ENCODE data around the gene GSTO2.
"Not testable (repeated sequence)": the region's sequence is repeated elsewhere in the genome, so short reads cannot be mapped to it uniquely, and the experiment has no call there.

Gene GSTO2

DNA sequence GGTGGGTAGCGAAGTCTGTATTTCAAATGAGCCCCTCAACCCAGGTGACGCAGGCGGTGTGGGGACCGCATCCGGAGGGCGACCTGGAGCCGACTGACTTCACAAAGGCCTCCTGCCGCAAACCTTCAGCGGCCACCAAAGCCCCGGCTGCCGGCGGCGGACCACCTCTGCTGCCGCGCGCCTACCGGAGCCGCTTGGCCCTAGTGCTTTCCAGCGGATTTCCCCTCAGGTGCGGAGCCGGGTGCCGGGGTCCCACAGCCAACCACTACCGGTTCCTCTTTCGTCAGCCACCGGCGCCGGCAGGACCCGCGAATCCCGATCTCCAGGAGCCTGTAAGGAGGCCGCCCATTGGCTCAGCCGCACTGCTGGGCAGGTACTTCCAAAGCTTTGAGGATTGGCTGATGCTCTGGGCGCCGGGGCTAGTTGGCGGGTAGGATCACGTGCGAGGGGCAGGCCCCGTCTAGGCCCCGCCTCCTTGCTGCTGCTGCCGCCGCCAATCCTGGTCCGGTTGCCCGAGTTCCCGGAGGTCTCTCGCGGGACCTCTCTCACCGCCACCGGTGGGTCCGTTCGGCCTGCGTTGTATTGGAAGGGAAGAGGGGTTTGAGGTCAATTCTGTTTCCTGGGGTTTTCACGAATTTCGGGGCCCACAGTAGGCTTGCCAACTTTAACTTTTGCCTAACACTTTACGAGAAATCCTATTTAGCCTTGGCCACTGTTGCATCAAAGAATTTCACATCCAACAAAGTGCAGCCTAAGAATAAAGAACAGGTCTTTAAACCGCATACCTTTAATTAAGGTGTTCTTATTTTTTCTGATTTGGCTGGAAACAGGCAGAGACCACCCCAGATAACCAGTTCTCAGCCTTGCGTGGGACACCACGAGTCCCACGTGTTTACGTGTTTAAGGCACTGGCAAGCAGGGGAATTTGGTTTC is at the start of gene GSTO2:
Gene GSTO2 (plus strand): TSS at position 472 of the 933 bp plus-strand sequence. CDS start 5,732 bp downstream, outside the sequence.
- peak; percentile 91 to 93 for DNase-seq (ENCODE audit: low read depth in 2 of 2)

DNA sequence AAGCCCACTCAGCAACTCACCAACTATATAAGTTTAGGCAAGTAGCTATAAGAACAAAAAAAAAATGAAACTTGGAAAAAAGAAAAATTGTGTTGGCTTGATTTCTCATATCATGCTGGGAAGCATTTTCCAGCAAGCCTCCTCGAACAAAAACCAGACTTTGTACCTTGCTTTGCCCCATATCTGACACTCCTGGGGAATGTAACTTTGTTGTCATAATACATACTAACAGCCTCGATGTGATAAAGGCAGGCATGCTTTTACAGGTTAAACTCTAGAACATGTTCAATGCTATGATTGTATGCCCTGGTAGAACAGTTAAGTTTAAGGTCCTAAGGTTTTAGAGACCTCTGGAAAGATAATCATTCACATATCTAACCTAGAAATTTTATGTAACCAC is 48.5 kb upstream of the GSTO2 start:
- no peak for DNase-seq (ENCODE audit: low read depth in 2 of 2)

GRCh38 chr10:104223304-104223703 is 45.7 kb upstream of the GSTO2 start:
- DNase-seq (ENCODE audit: low read depth in 2 of 2), result no peak

DNA sequence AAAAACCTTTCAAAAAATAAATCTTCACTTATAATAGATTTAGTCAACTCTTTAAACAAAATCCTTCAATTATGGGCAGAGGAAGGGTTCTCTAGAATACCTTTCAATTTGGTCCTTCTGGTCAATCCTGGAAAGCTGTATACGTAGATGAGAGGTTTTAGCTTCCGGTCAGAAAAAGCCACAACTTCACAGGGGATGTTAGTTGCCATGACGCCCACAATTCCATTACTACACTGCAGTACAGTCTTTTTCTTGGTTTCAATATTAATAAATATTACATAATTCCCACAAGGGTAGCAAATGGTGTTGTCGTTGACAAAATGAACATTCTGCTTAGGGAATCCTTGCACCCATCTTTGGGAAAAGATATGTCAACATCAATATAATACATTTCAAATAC is 38.5 kb upstream of the GSTO2 start:
- DNase-seq (ENCODE audit: low read depth in 2 of 2), result no peak

GRCh38 chr10:104231784-104232612 is 37.0 kb upstream of the GSTO2 start, which contains the start of gene CFAP43:
Gene CFAP43 (minus strand): TSS chr10:104232364. CDS start chr10:104232246, 118 bp downstream.
- peak; percentile 99 for DNase-seq (ENCODE audit: low read depth in 2 of 2)

DNA sequence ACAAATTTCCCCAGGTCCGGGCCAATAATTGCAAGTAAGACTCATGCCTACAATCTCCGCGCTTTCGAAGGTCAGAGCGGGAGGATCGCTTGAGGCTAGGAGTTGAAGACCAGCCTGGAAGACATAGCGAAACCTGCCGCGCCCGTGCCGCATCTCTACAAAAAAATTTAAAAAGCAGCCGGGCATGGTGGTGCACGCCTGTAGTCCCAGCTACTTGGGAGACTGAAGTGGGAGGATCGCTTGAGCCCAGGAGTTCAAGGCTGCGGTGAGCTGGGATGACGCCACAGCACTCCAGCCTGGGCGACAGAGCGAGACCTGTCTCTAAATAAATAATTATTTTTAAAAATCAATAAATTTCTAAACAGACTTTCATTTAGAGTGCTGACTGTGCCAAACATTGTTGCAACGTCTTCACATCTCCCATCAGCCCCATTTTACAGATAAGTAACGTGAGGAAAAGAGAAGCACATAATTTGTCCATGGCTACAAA is 36.3 kb upstream of the GSTO2 start:
- DNase-seq (ENCODE audit: low read depth in 2 of 2), result no peak

GRCh38 chr10:104233817-104234216 is 35.2 kb upstream of the GSTO2 start:
- no peak for DNase-seq (ENCODE audit: low read depth in 2 of 2)

GRCh38 chr10:104234934-104235333 is 34.0 kb upstream of the GSTO2 start:
- DNase-seq (ENCODE audit: low read depth in 2 of 2), result no peak

GRCh38 chr10:104235801-104236200 is 33.2 kb upstream of the GSTO2 start:
- no peak for DNase-seq (ENCODE audit: low read depth in 2 of 2)

- no peak for DNase-seq (ENCODE audit: low read depth in 2 of 2)
These were observed 28.9 kb upstream of the GSTO2 start for GRCh38 chr10:104240078-104240477.

- DNase-seq (ENCODE audit: low read depth in 2 of 2), result no peak
These were observed 26.4 kb upstream of the GSTO2 start for GRCh38 chr10:104242545-104242944.

- not testable (repeated sequence) for DNase-seq (ENCODE audit: low read depth in 2 of 2)
These were observed 26.0 kb upstream of the GSTO2 start for GRCh38 chr10:104243009-104243408.

DNA sequence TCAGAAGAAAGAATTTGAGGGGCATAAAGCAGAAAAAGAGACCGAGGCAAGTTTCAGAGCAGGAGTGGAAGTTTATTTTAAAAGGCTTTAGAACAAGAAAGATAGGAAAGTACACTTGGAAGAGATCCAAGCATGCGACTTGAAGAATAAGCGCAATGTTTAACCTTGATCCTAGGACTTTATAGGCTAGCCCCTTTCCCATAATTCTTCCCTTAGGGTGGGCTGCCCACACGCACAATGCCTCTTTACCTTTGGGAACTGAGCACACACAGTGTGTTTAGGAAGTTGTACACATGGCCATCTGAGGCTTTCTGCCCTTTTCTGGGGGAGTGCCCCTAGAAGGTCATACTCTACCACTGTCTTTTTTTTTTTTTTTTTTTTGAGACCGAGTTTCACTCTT is 25.5 kb upstream of the GSTO2 start:
- no peak for DNase-seq (ENCODE audit: low read depth in 2 of 2)

DNA sequence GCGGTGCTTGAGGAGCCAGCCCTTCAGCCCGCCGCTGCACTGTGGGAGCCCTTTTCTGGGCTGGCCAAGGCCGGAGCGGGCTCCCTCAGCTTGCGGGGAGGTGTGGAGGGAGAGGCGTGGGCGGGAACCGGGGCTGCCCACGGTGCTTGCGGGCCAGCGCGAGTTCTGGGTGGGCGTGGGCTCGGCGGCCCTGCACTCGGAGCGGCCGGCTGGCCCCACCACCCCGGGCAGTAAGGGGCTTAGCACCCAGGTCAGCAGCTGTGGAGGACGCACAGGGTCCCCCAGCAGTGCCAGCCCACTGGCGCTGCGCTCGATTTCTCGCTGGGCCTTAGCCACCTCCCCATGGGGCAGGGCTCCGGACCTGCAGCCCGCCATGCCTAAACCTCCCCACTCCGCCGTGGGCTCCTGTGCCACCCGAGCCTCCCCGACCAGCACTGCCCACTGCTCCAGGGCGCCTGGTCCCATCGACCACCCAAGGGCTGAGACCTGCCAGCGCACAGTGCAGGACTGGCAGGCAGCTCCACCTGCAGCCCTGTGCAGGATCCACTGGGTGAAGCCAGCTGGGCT is 23.8 kb upstream of the GSTO2 start:
- DNase-seq (ENCODE audit: low read depth in 2 of 2), result no peak

GRCh38 chr10:104246976-104247375 is 22.0 kb upstream of the GSTO2 start:
- no peak for DNase-seq (ENCODE audit: low read depth in 2 of 2)

GRCh38 chr10:104247513-104248146 is 21.4 kb upstream of the GSTO2 start:
- DNase-seq (ENCODE audit: low read depth in 2 of 2), result no peak

DNA sequence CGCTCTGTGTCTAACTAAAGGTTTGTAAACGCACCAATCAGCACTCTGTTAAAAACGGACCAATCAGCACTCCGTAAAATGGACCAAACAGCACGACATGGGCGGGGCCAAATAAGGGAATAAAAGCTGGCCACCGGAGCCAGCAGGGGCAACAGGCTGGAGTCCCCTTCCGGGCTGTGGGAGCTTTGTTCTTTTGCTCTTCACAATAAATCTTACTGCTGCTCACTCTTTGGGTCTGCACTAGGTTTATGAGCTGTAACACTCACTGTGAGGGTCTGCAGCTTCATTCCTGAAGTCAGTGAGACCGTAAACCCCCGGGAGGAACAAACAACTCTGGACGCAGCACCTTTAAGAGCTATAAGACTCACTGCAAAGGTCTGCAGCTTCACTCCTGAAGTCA is 20.1 kb upstream of the GSTO2 start:
- not testable (repeated sequence) for DNase-seq (ENCODE audit: low read depth in 2 of 2)

- no peak for DNase-seq (ENCODE audit: low read depth in 2 of 2)
These were observed 18.6 kb upstream of the GSTO2 start for GRCh38 chr10:104250371-104250770.

DNA sequence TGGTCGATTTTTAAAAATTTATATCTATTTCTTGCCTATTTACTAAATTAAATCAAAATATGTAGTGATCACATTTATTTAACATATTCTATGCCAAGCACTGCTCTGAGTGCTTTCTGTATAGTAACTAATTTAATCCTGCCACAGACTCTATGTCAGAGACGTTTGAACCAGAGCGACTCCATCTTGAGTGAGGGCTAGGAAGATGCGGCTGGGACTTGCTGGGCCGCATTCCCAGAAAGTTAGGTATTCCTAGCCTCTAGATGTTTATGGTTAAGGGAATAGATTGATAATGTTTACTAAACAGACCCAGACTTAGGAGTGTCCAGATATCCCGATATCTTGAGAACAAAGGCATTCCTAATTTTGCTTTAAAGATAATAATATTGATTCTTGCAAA is 17.5 kb upstream of the GSTO2 start:
- DNase-seq (ENCODE audit: low read depth in 2 of 2), result no peak

- no peak for DNase-seq (ENCODE audit: low read depth in 2 of 2)
These were observed 16.6 kb upstream of the GSTO2 start for GRCh38 chr10:104252368-104252767.

DNA sequence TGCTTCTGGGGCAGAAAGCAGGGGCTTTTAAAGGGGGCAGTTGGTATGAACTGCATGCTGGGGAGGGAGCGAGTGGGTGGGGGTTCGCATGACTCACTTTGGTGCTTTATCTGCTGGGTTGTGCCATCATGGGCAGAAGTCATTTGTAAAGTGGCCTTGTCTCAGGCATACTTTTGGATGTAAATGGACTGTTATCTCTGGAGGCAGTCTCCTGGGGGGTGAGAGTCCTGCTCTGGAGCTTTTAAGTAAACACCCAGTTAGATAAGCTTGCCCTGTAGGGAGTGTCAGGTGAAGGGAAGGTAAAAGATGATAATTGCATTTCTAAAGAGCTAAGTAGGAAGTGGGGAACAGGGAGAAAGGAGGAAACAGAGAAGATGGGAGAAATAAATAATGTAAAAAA is 15.9 kb upstream of the GSTO2 start:
- no peak for DNase-seq (ENCODE audit: low read depth in 2 of 2)

Data from stimulated activated CD8-positive, alpha-beta memory T cell treated with anti-CD3 and anti-CD28 coated beads, Interleukin-7, amount 100 ng/mL, for 1 hour (primary cell).